Heart right ventricle (tissue), 16 donors: Measurements from ENCODE around the gene DAZAP1. TPM values are rescaled to one million over a fixed set of nuclear protein-coding genes. Genes with fewer than 3 reads are reported as not detected.

ENCODE experiments used
- ATAC-seq, 8 donors: fragments of 200-7000 bp; cut with Tn5 transposase; one replicate each; pipeline ENCODE4 v1.9.1; 2020; ENCODE audit warnings: mild to moderate bottlenecking in 8 of 8, moderate library complexity in 8 of 8, moderate number of reproducible peaks in 1 of 8
- DNase-seq, 2 donors: peaks; one replicate each; pipeline ENCODE4 v3.0.0-alpha.2; 2020
- H3K27ac ChIP-seq, 10 donors: fragments of 200-600 bp; sonication (generic) in 2 of 10; one replicate each; pipeline versions ENCODE4 v1.5.0 to v1.8.0; 2020 to 2022; ENCODE audit warnings: mild to moderate bottlenecking in 3 of 10
- H3K27me3 ChIP-seq, 7 donors: fragments of 200-600 bp; one replicate each; pipeline ENCODE4 v1.8.0; 2021 to 2022; ENCODE audit warnings: mild to moderate bottlenecking in 2 of 7
- H3K36me3 ChIP-seq, 9 donors: fragments of 200-600 bp; sonication (generic) in 1 of 9; one replicate each; pipeline versions ENCODE4 v1.5.0 to v1.8.0; 2020 to 2022; ENCODE audit warnings: mild to moderate bottlenecking in 2 of 9
- H3K4me1 ChIP-seq, 9 donors: fragments of 200-600 bp; sonication (generic) in 1 of 9; one replicate each; pipeline versions ENCODE4 v1.5.0 to v1.8.0; 2020 to 2022; ENCODE audit warnings: mild to moderate bottlenecking in 4 of 9
- H3K4me3 ChIP-seq, 10 donors: fragments of 200-600 bp; sonication (generic) in 2 of 10; one replicate each; pipeline versions ENCODE4 v1.5.0 to v1.8.0; 2020 to 2022; ENCODE audit warnings: mild to moderate bottlenecking in 7 of 10, moderate library complexity in 2 of 10
- H3K9me3 ChIP-seq, 11 donors: fragments of 200-600 bp in 10 of 11; sonication (generic) in 2 of 11; one replicate each; pipeline versions ENCODE4 v1.5.0 to v1.8.0; 2013 to 2022; ENCODE audit warnings: mild to moderate bottlenecking in 2 of 11, control low read depth in 1 of 11, moderate library complexity in 1 of 11
- CTCF ChIP-seq, 9 donors: fragments of 200-600 bp; sonication (generic) in 2 of 9; IDR thresholded peaks; one replicate each; pipeline versions ENCODE4 v1.5.0 to v1.8.0; 2021 to 2022; ENCODE audit warnings: antibody characterized with exemption in 9 of 9, mild to moderate bottlenecking in 5 of 9, moderate library complexity in 1 of 9
- WGBS, 2 donors: extraction: QIAGEN DNeasy Blood & Tissue Kit; methylation state at CpG; one replicate each; pipeline ENCODE4 v1.1.7; 2013; ENCODE audit warnings: inconsistent platforms in 1 of 2; 5-methylcytosine and 5-hydroxymethylcytosine counted together
- intact Hi-C, 10 donors: fragments of 100-400 bp; cut with DNase I; formaldehyde crosslinking; loops; one replicate each; pipeline versions ENCODE4 v1.11.1 to v1.14.2; 2022
- polyA plus RNA-seq, 2 donors: library from polyadenylated mRNA; stranded (reverse); fragments of 200-250 nt; gene quantifications; one replicate each; pipeline ENCODE4 v1.2.3, GENCODE V29; 2013
- total RNA-seq, 10 donors: library from RNA; stranded (reverse); fragmentation: NEBNext Ultra II Directional in 3 of 10; extraction: Animal tissue kit (Norgen Biotek cat#: 25700) in 3 of 10; gene quantifications; one replicate each; pipeline versions ENCODE4 v1.2.1 to v1.2.4, GENCODE V29; 2021 to 2023
- donor health status: Arrhythmogenic right ventricular cardiomyopathy.
- donor health status: ischemic (EF 13 %, LVEDD 7.1; RV severe dilation, severe dysfunction).
- donor health status: healthy with polysubstance abuse.
- donor health status: DM: no; HTN: yes; CAD: no.
- donor health status: DM: no; HTN: no; CAD: no.
- donor health status: ischemic (EF 25% LVEDD 6.9; RV normal size, moderate dysfunction).
- donor health status: ischemic (EF 25% LVEDD 5.7; RV mildly dilated, moderate dysfunction).
- donor health status: healthy.
- donor health status: DM: yes; HTN: yes; CAD: no.
- donor health status: Ischemic cardiomyopathy.
- donor health status: ischemic (EF 35%, LVEDD 5.7; RV mildly dilated, moderate dysfunction).
- donor health status: nonischemic (EF 11% LVEDD 7.7; RV severe dilation, severe dysfunction).
- donor health status: DM: yes; HTN: yes; CAD: no.
- donor health status: PGD.
- donor health status: ischemic (EF 29% LVEDD 5.4; RV normal size, mild dysfunction).
- donor health status: nonischemic (EF 23%, LVEDD 6.1; RV moderate dilation, normal function).

Gene DAZAP1
- total and polyA plus RNA-seq, 12 donors, result 56.7 to 111 (median 79.5) TPM

- TF ChIP-seq CTCF (IDR thresholded peaks at IDR 0.05), result no peak
- Histone ChIP-seq H3K27me3 (peaks cover 23 to 63% (median 47%) of the 10 kb centered on the region in 7 donors), H3K4me3 (no peak overlapping the region), H3K9me3 (no peaks in the 10 kb centered on the region), H3K27ac (no peak overlapping the region), H3K4me1 (peaks cover 35 to 66% (median 45%) of the 10 kb centered on the region in 9 donors), H3K36me3 (peaks cover 0 to 31% (median 0%) of the 10 kb centered on the region in 9 donors)
- intact Hi-C loops, result no loop called here
- 49 to 59% methylated on average over 44 of the region's 44 CpGs for WGBS, 2 donors
- ATAC-seq, result no peak
- DNase-seq, result no peak
Observed at GRCh38 chr19:1472231-1473084, 65.1 kb downstream of the DAZAP1 start.

DNA sequence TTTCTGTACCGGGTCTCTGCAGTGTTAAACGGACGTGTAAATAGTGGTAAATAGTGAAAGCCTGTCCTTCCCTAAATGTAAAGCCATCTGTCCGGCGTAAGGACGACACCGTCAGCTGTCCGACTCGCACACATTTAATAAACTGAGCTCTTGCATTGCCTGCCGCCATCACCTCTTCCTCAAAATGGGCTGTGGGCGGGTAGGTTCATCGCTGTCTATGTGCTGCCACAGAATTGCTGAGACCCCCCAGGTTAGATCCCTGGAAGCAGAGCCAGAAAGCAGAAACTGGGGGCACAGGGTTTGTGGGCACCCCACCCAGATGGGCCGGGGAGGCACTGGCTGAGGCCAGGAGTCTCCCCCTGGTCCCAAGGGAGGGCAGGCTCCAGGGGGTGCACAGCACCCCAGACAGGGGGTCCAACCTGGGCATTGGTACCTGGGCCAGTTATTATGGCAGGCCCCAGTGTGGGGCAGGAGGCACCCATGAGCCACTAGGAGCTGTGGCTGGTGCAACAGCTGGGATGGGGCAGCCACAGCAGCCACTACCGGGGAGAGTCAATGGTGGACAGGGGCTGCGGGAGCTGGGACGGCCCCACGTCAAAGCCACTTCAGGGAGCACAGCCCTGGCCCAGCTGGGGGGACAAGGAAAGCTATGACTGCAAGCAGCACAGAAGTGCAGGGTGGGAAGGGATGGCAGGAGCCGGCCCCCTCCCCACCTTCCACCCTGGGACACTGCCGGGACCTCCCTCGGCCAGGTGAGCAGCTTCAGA is 65.9 kb downstream of the DAZAP1 start:
- DNase-seq (no peak), ATAC-seq (peak in 1 of 8 donors; percentile 6)
- H3K27ac ChIP-seq, result no peak overlapping the region
- peaks cover 0 to 33% (median 0%) of the 10 kb centered on the region in 9 donors for H3K36me3 ChIP-seq
- H3K9me3 ChIP-seq, result no peaks in the 10 kb centered on the region
- TF ChIP-seq CTCF (IDR thresholded peaks at IDR 0.05), result no peak
- WGBS, 2 donors, result 71 to 74% methylated on average over 20 of the region's 20 CpGs
- H3K27me3 ChIP-seq, result peaks cover 15 to 54% (median 39%) of the 10 kb centered on the region in 7 donors
- H3K4me1 ChIP-seq, result peaks cover 29 to 66% (median 45%) of the 10 kb centered on the region in 9 donors
- intact Hi-C loops, result no loop called here
- H3K4me3 ChIP-seq, result no peak overlapping the region

GRCh38 chr19:1474011-1474764 is 66.8 kb downstream of the DAZAP1 start:
- peak overlapping the region in 5 of 10 donors; percentile 36 to 61 (median 58) for H3K27ac ChIP-seq
- no peak overlapping the region for H3K4me3 ChIP-seq
- 68 to 71% methylated on average over 31 of the region's 31 CpGs for WGBS, 2 donors
- peaks cover 0 to 33% (median 0%) of the 10 kb centered on the region in 9 donors for H3K36me3 ChIP-seq
- TF ChIP-seq CTCF (IDR thresholded peaks at IDR 0.05), result no peak
- ATAC-seq (peak in 4 of 8 donors; percentile 19 to 41 (median 28)), DNase-seq (peak in 1 of 2 donors; percentile 41)
- H3K4me1 ChIP-seq, result peaks cover 26 to 65% (median 42%) of the 10 kb centered on the region in 9 donors
- H3K27me3 ChIP-seq, result peaks cover 7 to 45% (median 33%) of the 10 kb centered on the region in 7 donors
- no peaks in the 10 kb centered on the region for H3K9me3 ChIP-seq
- intact Hi-C loops, result no loop called here
